K562 (cell line): ENCODE results near the gene ELF5. TPM values are rescaled to one million over a fixed set of nuclear protein-coding genes. Genes with fewer than 3 reads are reported as not detected.

ENCODE experiments used
- CHD7 ChIP-seq: fragments of 200-600 bp; sonication (generic); IDR thresholded peaks from one replicate; pipeline ENCODE4 v1.6.1; 2012; ENCODE audit warnings: mild to moderate bottlenecking, low read depth, low read length, inconsistent platforms
- COPS2 ChIP-seq: fragments of 450-650 bp; conservative IDR thresholded peaks from 2 replicates; pipeline ENCODE4 v1.6.1; 2016; ENCODE audit warnings: mild to moderate bottlenecking, moderate library complexity
- MAX ChIP-seq: sonication (generic); formaldehyde crosslinking; IDR thresholded peaks from 2 replicates; pipeline ENCODE4 v1.9.0; 2022; ENCODE audit warnings: mild to moderate bottlenecking, missing genetic modification reagents
- PRMT5 ChIP-seq: sonication (generic); formaldehyde crosslinking; IDR thresholded peaks from 2 replicates; pipeline ENCODE4 v1.5.0; 2020; ENCODE audit warnings: missing genetic modification reagents
- PTTG1 ChIP-seq: fragments of 450-650 bp; IDR thresholded peaks from 2 replicates; pipeline ENCODE4 v1.6.1; 2016; ENCODE audit warnings: low read depth, mild to moderate bottlenecking, missing genetic modification characterization, missing compliant biosample characterization
- SIX5 ChIP-seq, 2 experiments: IDR thresholded peaks; 2 replicates each; pipeline ENCODE4 v1.6.1; 2011; ENCODE audit warnings: low read length in 2 of 2, borderline replicate concordance in 1 of 2, low read depth in 1 of 2, mild to moderate bottlenecking in 1 of 2, moderate library complexity in 1 of 2; ENCODE audit not compliant: insufficient read depth in 1 of 2
- SMAD4 ChIP-seq: fragments of 250-450 bp; sonication (Bioruptor Pico); conservative IDR thresholded peaks from 2 replicates; pipeline ENCODE4 v1.8.0; 2021; ENCODE audit warnings: inconsistent platforms, mild to moderate bottlenecking, moderate library complexity
- SRSF3 ChIP-seq: fragments of 200-400 bp; formaldehyde crosslinking; IDR thresholded peaks from 2 replicates; pipeline ENCODE4 v1.6.1; 2016; ENCODE audit warnings: mild to moderate bottlenecking, low read length, moderate library complexity; ENCODE audit not compliant: insufficient read depth
- ZNF644 ChIP-seq: fragments of 200-800 bp; sonication (Bioruptor generic); IDR thresholded peaks from 2 replicates; pipeline ENCODE4 v1.6.1; 2016; ENCODE audit warnings: low read depth, missing genetic modification characterization, missing compliant biosample characterization
- ZNF655 ChIP-seq: fragments of 250-450 bp; sonication (Bioruptor Pico); IDR thresholded peaks from 2 replicates; pipeline ENCODE4 v1.5.0; 2021
- polyA plus RNA-seq, 8 experiments: library from polyadenylated mRNA; depleted of rRNA in 4 of 8; stranded (reverse) in 5 of 8; unstranded in 3 of 8; fragments of >200 nt; fragmentation: Nextera tagmentation in 2 of 8; fragmentation: Illumina TruSeq in 1 of 8; extraction: Ambion mirVana in 2 of 8; extraction: Trizol in 1 of 8; gene quantifications; 2 replicates each; pipeline versions ENCODE4 v1.2.1 to v1.2.3, GENCODE V29; 2011 to 2014; ENCODE audit warnings: inconsistent platforms in 1 of 8, missing spikeins in 1 of 8
- total RNA-seq, 7 experiments: library from RNA; depleted of rRNA in 6 of 7; stranded (reverse); fragments of >200 nt in 6 of 7; fragmentation: Illumina TruSeq in 2 of 7; extraction: Trizol in 2 of 7; gene quantifications; 2 replicates each; pipeline versions ENCODE4 v1.2.1 to v1.2.3, GENCODE V29; 2011 to 2021; ENCODE audit warnings: low replicate concordance in 1 of 7

ELF5 gene
- total and polyA plus RNA-seq, 9 of the 15 experiments (the other 6 are each of a cell fraction or from before 2014, with no cell fraction given) = not detected

DNA sequence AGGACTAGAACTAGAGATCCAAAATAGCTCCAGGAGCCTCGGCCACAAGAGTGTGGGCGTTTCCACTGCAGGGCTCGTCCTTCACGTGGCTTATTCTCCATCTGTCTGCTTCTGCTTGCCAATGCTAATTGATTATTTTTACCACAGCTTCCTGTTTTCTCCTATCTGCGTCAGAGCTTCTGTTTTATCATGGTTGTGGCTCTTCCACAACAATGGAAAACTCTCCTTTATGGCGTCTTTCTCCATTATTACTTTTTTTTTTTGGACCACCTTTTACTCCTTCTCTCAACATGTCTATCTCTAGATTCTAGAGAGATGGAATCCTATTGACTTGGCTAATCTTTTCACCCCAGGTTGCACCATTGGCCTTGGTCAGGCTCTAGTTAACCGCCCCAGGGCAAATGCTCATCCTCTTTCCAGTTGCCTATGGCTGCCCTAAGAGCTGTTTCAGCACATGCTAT is 49.0 kb downstream of the ELF5 start (continued):
- TF ChIP-seq MAX (CRISPR knock-in tag) (peak; percentile 48; the same call in 1 of the 2 replicates), ZNF655 (CRISPR knock-in tag) (no peak), SRSF3 (no peak), PRMT5 (CRISPR knock-in tag) (no peak), COPS2 (no peak), CHD7 (no peak), PTTG1 (tag) (no peak), ZNF644 (0 out of 2 replicates have a peak, but pooled peaks have one; percentile 23), SIX5 (IDR thresholded peaks at IDR 0.05; ENCODE audit: borderline replicate concordance in 1 of 2, insufficient read depth in 1 of 2, low read depth in 1 of 2, low read length in 2 of 2) (no peak), SMAD4 (CRISPR knock-in tag) (0 out of 2 replicates have a peak, but pooled peaks have one; percentile 26)
